Hepatocyte (in vitro differentiated cells): ENCODE results near the gene NELFA. TPM values are rescaled to one million over a fixed set of nuclear protein-coding genes. Genes with fewer than 3 reads are reported as not detected.

Source experiments
- DNase-seq: peaks from one replicate; pipeline ENCODE4 v3.0.0-alpha.2; 2016; ENCODE audit warnings: low spot score
- H2AFZ ChIP-seq: fragments of 200-600 bp; sonication (generic); 2 replicates; pipeline ENCODE4 v1.6.0; 2016; ENCODE audit warnings: antibody characterized with exemption, mild to moderate bottlenecking
- H3K27ac ChIP-seq: fragments of 200-600 bp; sonication (generic); 2 replicates; pipeline ENCODE4 v1.5.1; 2016; ENCODE audit warnings: mild to moderate bottlenecking
- H3K27me3 ChIP-seq: fragments of 200-600 bp; sonication (generic); 2 replicates; pipeline ENCODE4 v1.6.1; 2016
- H3K36me3 ChIP-seq: fragments of 200-600 bp; sonication (generic); replicated peaks from 2 replicates; pipeline ENCODE4 v1.5.1; 2016; ENCODE audit warnings: low read depth; ENCODE audit not compliant: insufficient read depth
- H3K4me1 ChIP-seq: fragments of 200-600 bp; sonication (generic); 2 replicates; pipeline ENCODE4 v1.5.1; 2016; ENCODE audit warnings: mild to moderate bottlenecking, moderate library complexity; ENCODE audit not compliant: insufficient read depth
- H3K4me2 ChIP-seq: fragments of 200-600 bp; sonication (generic); 2 replicates; pipeline ENCODE4 v1.6.0; 2016
- H3K4me3 ChIP-seq: fragments of 200-600 bp; sonication (generic); 2 replicates; pipeline ENCODE4 v1.5.1; 2016; ENCODE audit warnings: mild to moderate bottlenecking
- H3K79me2 ChIP-seq: fragments of 200-600 bp; sonication (generic); 2 replicates; pipeline ENCODE4 v1.6.0; 2017; ENCODE audit warnings: mild to moderate bottlenecking
- H3K9me2 ChIP-seq: fragments of 200-600 bp; sonication (generic); replicated peaks from 2 replicates; pipeline ENCODE4 v1.6.0; 2017; ENCODE audit warnings: mild to moderate bottlenecking; ENCODE audit not compliant: insufficient read depth
- H3K9me3 ChIP-seq: fragments of 200-600 bp; sonication (generic); 2 replicates; pipeline ENCODE4 v1.5.1; 2016; ENCODE audit warnings: low read depth, mild to moderate bottlenecking
- H4K20me1 ChIP-seq: fragments of 200-600 bp; sonication (generic); 2 replicates; pipeline ENCODE4 v1.6.0; 2016; ENCODE audit warnings: mild to moderate bottlenecking; ENCODE audit not compliant: insufficient read depth, poor library complexity, severe bottlenecking
- CTCF ChIP-seq: fragments of 200-600 bp; sonication (generic); IDR thresholded peaks from 2 replicates; pipeline ENCODE4 v1.5.1; 2016; ENCODE audit warnings: antibody characterized with exemption, mild to moderate bottlenecking; ENCODE audit not compliant: poor library complexity
- EZH2 ChIP-seq: fragments of 200-600 bp; sonication (generic); IDR thresholded peaks from 2 replicates; pipeline ENCODE4 v1.6.1; 2016; ENCODE audit warnings: antibody characterized with exemption, mild to moderate bottlenecking, borderline replicate concordance
- EZH2phosphoT487 ChIP-seq: fragments of 200-600 bp; sonication (generic); IDR thresholded peaks from one replicate; pipeline ENCODE4 v1.6.1; 2018; ENCODE audit warnings: antibody characterized with exemption, mild to moderate bottlenecking, low read depth, moderate library complexity; ENCODE audit not compliant: unreplicated experiment, severe bottlenecking
- WGBS: methylation state at CpG from one replicate; pipeline ENCODE4 v1.1.6; 2016; ENCODE audit warnings: low lambda C conversion rate; ENCODE audit errors: missing lambda C conversion rate; 5-methylcytosine and 5-hydroxymethylcytosine counted together
- polyA plus RNA-seq: library from polyadenylated mRNA; unstranded; fragments of >200 nt; fragmentation: Nextera tagmentation; extraction: Ambion mirVana; gene quantifications from 2 replicates; pipeline ENCODE4 v1.2.1, GENCODE V29; 2016
- total RNA-seq: library from RNA; depleted of rRNA; stranded (reverse); fragments of >200 nt; gene quantifications from 2 replicates; pipeline ENCODE4 v1.2.3, GENCODE V29; 2014

Gene NELFA
- total and polyA plus RNA-seq, 2 experiments from 2014 or later = 21.4 to 46.2 TPM

- no peaks in the 10 kb centered on the region for H4K20me1 ChIP-seq
- H3K4me2 ChIP-seq = no peak overlapping the region
- H3K27me3 ChIP-seq = no peaks in the 10 kb centered on the region
- no peaks in the 10 kb centered on the region for H3K9me3 ChIP-seq
- H3K27ac ChIP-seq = no peak overlapping the region
- no peak for DNase-seq
- H3K36me3 ChIP-seq = no peaks in the 10 kb centered on the region
- no peak overlapping the region for H3K4me3 ChIP-seq
- no peaks in the 10 kb centered on the region for H3K79me2 ChIP-seq
- H3K4me1 ChIP-seq = no peaks in the 10 kb centered on the region
- TF ChIP-seq CTCF (no peak), EZH2 (no peak), EZH2phosphoT487 (no peak)
- no peaks in the 10 kb centered on the region for H3K9me2 ChIP-seq
- H2AFZ ChIP-seq = no peak overlapping the region
- 89% methylated on average over 19 of the region's 20 CpGs for WGBS
Observed at GRCh38 chr4:1952058-1952700, 56.6 kb downstream of the NELFA start.

GRCh38 chr4:1950369-1950768 is 58.4 kb downstream of the NELFA start:
- no peaks in the 10 kb centered on the region for H4K20me1 ChIP-seq
- no peaks in the 10 kb centered on the region for H3K9me3 ChIP-seq
- WGBS = over 99% methylated on average over 10 of the region's 10 CpGs
- no peak overlapping the region for H3K4me2 ChIP-seq
- H3K27ac ChIP-seq = no peak overlapping the region
- no peak overlapping the region for H2AFZ ChIP-seq
- TF ChIP-seq CTCF = no peak
- TF ChIP-seq EZH2 = no peak
- no peak for TF ChIP-seq EZH2phosphoT487
- no peaks in the 10 kb centered on the region for H3K9me2 ChIP-seq
- H3K4me1 ChIP-seq = no peaks in the 10 kb centered on the region
- H3K27me3 ChIP-seq = no peaks in the 10 kb centered on the region
- no peak for DNase-seq
- no peaks in the 10 kb centered on the region for H3K79me2 ChIP-seq
- no peak overlapping the region for H3K4me3 ChIP-seq
- H3K36me3 ChIP-seq = no peaks in the 10 kb centered on the region

GRCh38 chr4:1948892-1949436 is 59.8 kb downstream of the NELFA start:
- H3K27me3 ChIP-seq = no peaks in the 10 kb centered on the region
- TF ChIP-seq EZH2phosphoT487 (no peak), CTCF (no peak), EZH2 (no peak)
- H4K20me1 ChIP-seq = no peaks in the 10 kb centered on the region
- H3K9me2 ChIP-seq = no peaks in the 10 kb centered on the region
- H3K27ac ChIP-seq = no peak overlapping the region
- no peak overlapping the region for H3K4me2 ChIP-seq
- 93% methylated on average over 8 of the region's 8 CpGs for WGBS
- H3K4me3 ChIP-seq = no peak overlapping the region
- no peaks in the 10 kb centered on the region for H3K4me1 ChIP-seq
- no peaks in the 10 kb centered on the region for H3K79me2 ChIP-seq
- DNase-seq = no peak
- H2AFZ ChIP-seq = no peak overlapping the region
- no peaks in the 10 kb centered on the region for H3K36me3 ChIP-seq
- no peaks in the 10 kb centered on the region for H3K9me3 ChIP-seq
